ENCODE measurements around the gene UBE2D2.
A peak's percentile ranks its signal among the peaks of the same experiment; 100 is the strongest.

The UBE2D2 gene

GRCh38 chr5:139651043-139651834, 90.1 kb downstream of the UBE2D2 start:
- Histone ChIP-seq H3K4me1 (ENCODE audit: control insufficient read depth in 2 of 2, insufficient read depth in 2 of 2, low read length in 2 of 2) (peaks cover 50 to 55% of the 10 kb centered on the region in 2 donors), H3K9me3 (ENCODE audit: control insufficient read depth in 2 of 2, low read length in 2 of 2) (no peaks in the 10 kb centered on the region), H3K27ac (ENCODE audit: low read depth in 2 of 2, low read length in 2 of 2) (peak overlapping the region; percentile 81 to 82), H3K27me3 (ENCODE audit: control insufficient read depth in 2 of 2, insufficient read depth in 2 of 2, low read length in 2 of 2) (no peaks in the 10 kb centered on the region), H3K9ac (ENCODE audit: low read depth in 1 of 2, low read length in 2 of 2) (peak overlapping the region in 1 of 2 donors; percentile 81), H3K36me3 (ENCODE audit: control insufficient read depth in 2 of 2, insufficient read depth in 2 of 2, low read length in 2 of 2) (no peaks in the 10 kb centered on the region), H3K4me3 (ENCODE audit: low read length in 2 of 2) (peak overlapping the region; percentile 73 to 85)

- Histone ChIP-seq H3K9ac (ENCODE audit: low read depth in 1 of 2, low read length in 2 of 2) (peak overlapping the region in 1 of 2 donors; percentile 5), H3K9me3 (ENCODE audit: control insufficient read depth in 2 of 2, low read length in 2 of 2) (no peaks in the 10 kb centered on the region), H3K4me3 (ENCODE audit: low read length in 2 of 2) (peak overlapping the region; percentile 43 to 53), H3K4me1 (ENCODE audit: control insufficient read depth in 2 of 2, insufficient read depth in 2 of 2, low read length in 2 of 2) (peaks cover 51 to 58% of the 10 kb centered on the region in 2 donors), H3K36me3 (ENCODE audit: control insufficient read depth in 2 of 2, insufficient read depth in 2 of 2, low read length in 2 of 2) (no peaks in the 10 kb centered on the region), H3K27me3 (ENCODE audit: control insufficient read depth in 2 of 2, insufficient read depth in 2 of 2, low read length in 2 of 2) (no peaks in the 10 kb centered on the region), H3K27ac (ENCODE audit: low read depth in 2 of 2, low read length in 2 of 2) (peak overlapping the region; percentile 81 to 82)
These were observed 91.0 kb downstream of the UBE2D2 start for GRCh38 chr5:139651853-139652787.

- H3K27me3 ChIP-seq (ENCODE audit: control insufficient read depth in 2 of 2, insufficient read depth in 2 of 2, low read length in 2 of 2): no peaks in the 10 kb centered on the region
- H3K36me3 ChIP-seq (ENCODE audit: control insufficient read depth in 2 of 2, insufficient read depth in 2 of 2, low read length in 2 of 2): no peaks in the 10 kb centered on the region
- peak overlapping the region in 1 of 2 donors; percentile 0 for H3K4me3 ChIP-seq (ENCODE audit: low read length in 2 of 2)
These were observed 91.7 kb downstream of the UBE2D2 start for GRCh38 chr5:139652788-139653241.

DNA sequence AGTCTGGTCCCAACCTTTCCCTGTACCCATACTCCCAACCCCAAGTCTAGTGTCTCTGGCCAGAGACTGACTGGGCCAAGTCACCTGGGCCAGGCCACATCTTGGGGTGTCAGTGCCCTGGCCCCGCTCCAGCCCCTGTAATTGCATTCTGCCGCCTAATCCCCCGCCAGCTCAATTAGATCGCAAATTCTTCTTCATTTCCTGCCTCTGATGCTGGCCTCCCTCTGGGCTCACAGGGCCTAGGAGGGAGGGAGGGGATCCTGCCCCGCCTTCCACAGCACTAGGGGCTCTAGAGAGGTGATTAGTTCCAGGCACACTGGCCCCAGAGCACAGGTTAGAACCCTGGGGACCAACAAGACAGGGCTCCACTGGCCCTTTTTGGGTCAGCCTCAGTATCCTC, 92.5 kb downstream of the UBE2D2 start:
- Histone ChIP-seq H3K4me1 (ENCODE audit: control insufficient read depth in 2 of 2, insufficient read depth in 2 of 2, low read length in 2 of 2) (peaks cover 53 to 64% of the 10 kb centered on the region in 2 donors), H3K27me3 (ENCODE audit: control insufficient read depth in 2 of 2, insufficient read depth in 2 of 2, low read length in 2 of 2) (no peaks in the 10 kb centered on the region), H3K9me3 (ENCODE audit: control insufficient read depth in 2 of 2, low read length in 2 of 2) (no peaks in the 10 kb centered on the region), H3K4me3 (ENCODE audit: low read length in 2 of 2) (no peak overlapping the region), H3K27ac (ENCODE audit: low read depth in 2 of 2, low read length in 2 of 2) (peak overlapping the region; percentile 9 to 53), H3K36me3 (ENCODE audit: control insufficient read depth in 2 of 2, insufficient read depth in 2 of 2, low read length in 2 of 2) (no peaks in the 10 kb centered on the region), H3K9ac (ENCODE audit: low read depth in 1 of 2, low read length in 2 of 2) (peak overlapping the region in 1 of 2 donors; percentile 34)

More at GRCh38 chr5:139652788-139653241, 91.7 kb downstream of the UBE2D2 start:
- peak overlapping the region in 1 of 2 donors; percentile 9 for H3K9ac ChIP-seq (ENCODE audit: low read depth in 1 of 2, low read length in 2 of 2)
- peaks cover 49 to 56% of the 10 kb centered on the region in 2 donors for H3K4me1 ChIP-seq (ENCODE audit: control insufficient read depth in 2 of 2, insufficient read depth in 2 of 2, low read length in 2 of 2)
- no peaks in the 10 kb centered on the region for H3K9me3 ChIP-seq (ENCODE audit: control insufficient read depth in 2 of 2, low read length in 2 of 2)
- H3K27ac ChIP-seq (ENCODE audit: low read depth in 2 of 2, low read length in 2 of 2): peak overlapping the region; percentile 53 to 66

DNA sequence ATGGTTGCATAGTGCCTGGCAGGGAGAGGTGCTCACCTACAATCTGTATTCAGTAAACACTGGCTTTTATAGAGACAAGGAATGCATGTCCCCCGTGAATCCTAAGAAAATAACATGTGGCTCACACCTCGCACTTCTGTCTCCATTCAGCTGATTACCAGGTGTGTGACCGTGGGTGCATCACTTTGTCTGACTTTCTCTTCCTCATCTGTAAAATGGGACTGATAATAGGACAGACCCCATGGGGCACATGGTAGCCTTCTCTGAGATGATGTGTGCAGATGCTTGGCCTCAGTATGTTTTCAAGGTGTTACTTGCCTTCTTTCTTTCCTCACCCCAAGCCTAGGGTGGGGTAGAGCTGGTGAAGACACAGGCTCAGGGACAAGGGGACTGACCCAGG, 93.3 kb downstream of the UBE2D2 start:
- Histone ChIP-seq H3K4me1 (ENCODE audit: control insufficient read depth in 2 of 2, insufficient read depth in 2 of 2, low read length in 2 of 2) (peaks cover 62 to 72% of the 10 kb centered on the region in 2 donors), H3K9me3 (ENCODE audit: control insufficient read depth in 2 of 2, low read length in 2 of 2) (no peaks in the 10 kb centered on the region), H3K36me3 (ENCODE audit: control insufficient read depth in 2 of 2, insufficient read depth in 2 of 2, low read length in 2 of 2) (no peaks in the 10 kb centered on the region), H3K9ac (ENCODE audit: low read depth in 1 of 2, low read length in 2 of 2) (no peak overlapping the region), H3K4me3 (ENCODE audit: low read length in 2 of 2) (no peak overlapping the region), H3K27me3 (ENCODE audit: control insufficient read depth in 2 of 2, insufficient read depth in 2 of 2, low read length in 2 of 2) (no peaks in the 10 kb centered on the region), H3K27ac (ENCODE audit: low read depth in 2 of 2, low read length in 2 of 2) (peak overlapping the region; percentile 70 to 76)

DNA sequence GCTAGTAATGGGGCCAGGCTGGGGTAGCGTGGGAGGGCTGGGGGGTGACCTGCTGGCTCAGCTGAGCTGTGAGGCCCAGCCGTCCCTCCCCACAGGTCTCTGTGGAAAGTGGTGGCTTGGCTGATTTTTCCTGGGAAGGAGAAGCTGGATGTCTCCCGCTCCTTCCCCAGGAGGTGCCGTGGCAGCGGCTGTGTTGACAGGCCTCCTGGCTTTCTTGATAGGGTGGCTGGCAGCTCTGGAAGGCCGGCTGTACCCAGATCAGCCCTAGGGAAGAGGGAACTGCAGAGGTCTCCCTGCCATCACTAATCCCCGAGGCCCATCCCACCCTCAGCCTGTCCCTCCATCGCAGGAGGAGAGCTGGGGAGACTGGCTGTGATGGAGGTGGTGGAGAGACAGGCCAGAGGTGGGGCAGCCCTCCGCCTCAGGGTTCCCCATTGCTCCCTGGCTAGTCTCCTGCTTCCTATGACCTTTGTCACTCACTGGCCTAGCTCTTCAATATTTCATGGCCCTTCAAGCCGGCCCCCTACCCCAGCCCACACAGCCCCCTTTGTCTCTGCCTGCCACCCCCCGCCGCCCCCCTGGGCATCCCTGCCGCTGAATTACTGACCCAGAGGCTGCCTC, 93.8 kb downstream of the UBE2D2 start:
- peaks cover 67 to 78% of the 10 kb centered on the region in 2 donors for H3K4me1 ChIP-seq (ENCODE audit: control insufficient read depth in 2 of 2, insufficient read depth in 2 of 2, low read length in 2 of 2)
- H3K4me3 ChIP-seq (ENCODE audit: low read length in 2 of 2): no peak overlapping the region

GRCh38 chr5:139655727-139656271, 94.7 kb downstream of the UBE2D2 start:
- Histone ChIP-seq H3K36me3 (ENCODE audit: control insufficient read depth in 2 of 2, insufficient read depth in 2 of 2, low read length in 2 of 2) (no peaks in the 10 kb centered on the region), H3K4me1 (ENCODE audit: control insufficient read depth in 2 of 2, insufficient read depth in 2 of 2, low read length in 2 of 2) (peaks cover 68 to 79% of the 10 kb centered on the region in 2 donors), H3K9me3 (ENCODE audit: control insufficient read depth in 2 of 2, low read length in 2 of 2) (no peaks in the 10 kb centered on the region), H3K27me3 (ENCODE audit: control insufficient read depth in 2 of 2, insufficient read depth in 2 of 2, low read length in 2 of 2) (no peaks in the 10 kb centered on the region), H3K27ac (ENCODE audit: low read depth in 2 of 2, low read length in 2 of 2) (peak overlapping the region; percentile 70 to 76), H3K4me3 (ENCODE audit: low read length in 2 of 2) (no peak overlapping the region), H3K9ac (ENCODE audit: low read depth in 1 of 2, low read length in 2 of 2) (peak overlapping the region; percentile 24 to 31)

More for the DNA sequence above, 93.8 kb downstream of the UBE2D2 start:
- Histone ChIP-seq H3K9me3 (ENCODE audit: control insufficient read depth in 2 of 2, low read length in 2 of 2) (no peaks in the 10 kb centered on the region), H3K36me3 (ENCODE audit: control insufficient read depth in 2 of 2, insufficient read depth in 2 of 2, low read length in 2 of 2) (no peaks in the 10 kb centered on the region), H3K27ac (ENCODE audit: low read depth in 2 of 2, low read length in 2 of 2) (peak overlapping the region; percentile 70 to 76), H3K9ac (ENCODE audit: low read depth in 1 of 2, low read length in 2 of 2) (no peak overlapping the region), H3K27me3 (ENCODE audit: control insufficient read depth in 2 of 2, insufficient read depth in 2 of 2, low read length in 2 of 2) (no peaks in the 10 kb centered on the region)

GRCh38 chr5:139657363-139658321, 96.5 kb downstream of the UBE2D2 start:
- Histone ChIP-seq H3K36me3 (ENCODE audit: control insufficient read depth in 2 of 2, insufficient read depth in 2 of 2, low read length in 2 of 2) (peaks cover 0 to 2% of the 10 kb centered on the region in 2 donors), H3K27ac (ENCODE audit: low read depth in 2 of 2, low read length in 2 of 2) (peak overlapping the region; percentile 78 to 87), H3K4me3 (ENCODE audit: low read length in 2 of 2) (no peak overlapping the region), H3K27me3 (ENCODE audit: control insufficient read depth in 2 of 2, insufficient read depth in 2 of 2, low read length in 2 of 2) (no peaks in the 10 kb centered on the region), H3K4me1 (ENCODE audit: control insufficient read depth in 2 of 2, insufficient read depth in 2 of 2, low read length in 2 of 2) (peaks cover 62 to 65% of the 10 kb centered on the region in 2 donors), H3K9me3 (ENCODE audit: control insufficient read depth in 2 of 2, low read length in 2 of 2) (no peaks in the 10 kb centered on the region), H3K9ac (ENCODE audit: low read depth in 1 of 2, low read length in 2 of 2) (peak overlapping the region in 1 of 2 donors; percentile 36)

Measured in mucosa of rectum (tissue), 2 donors.